WTC11 (cell line): ENCODE data around the gene DACH2. TPM values are rescaled to one million over a fixed set of nuclear protein-coding genes. Genes with fewer than 3 reads are reported as not detected.

Experiments used
- ATAC-seq: fragments of 200-7000 bp; cut with Tn5 transposase; 2 replicates; pipeline ENCODE4 v1.10.0; 2021; ENCODE audit warnings: mild to moderate bottlenecking, moderate library complexity
- CTCF ChIA-PET: fragments of 300-600 bp; sonication (Branson Sonifier 250); formaldehyde crosslinking; loops from one replicate; lab custom pipeline; 2021; ENCODE audit warnings: antibody characterized with exemption; lab: Charles Lee
- POLR2A ChIA-PET: fragments of 350-600 bp; sonication (Branson Sonifier 250); formaldehyde crosslinking; loops from one replicate; lab custom pipeline; 2021; ENCODE audit warnings: antibody characterized with exemption; lab: Charles Lee
- DNase-seq: peaks from one replicate; pipeline ENCODE4 v3.0.0; 2021; ENCODE audit warnings: low spot score
- H3K27ac Mint-ChIP-seq: 2 replicates; pipeline ENCODE4 v1.8.0; 2021; ENCODE audit warnings: mixed read lengths
- H3K27me3 Mint-ChIP-seq: 2 replicates; pipeline ENCODE4 v1.8.0; 2021; ENCODE audit warnings: low read depth, mild to moderate bottlenecking, moderate library complexity, mixed read lengths
- H3K36me3 Mint-ChIP-seq: 2 replicates; pipeline ENCODE4 v1.8.0; 2021; ENCODE audit warnings: mixed read lengths
- H3K4me1 Mint-ChIP-seq: 2 replicates; pipeline ENCODE4 v1.8.0; 2022; ENCODE audit warnings: mixed read lengths
- H3K4me3 Mint-ChIP-seq: 2 replicates; pipeline ENCODE4 v1.8.0; 2021; ENCODE audit warnings: mild to moderate bottlenecking, moderate library complexity, mixed read lengths
- H3K9me3 Mint-ChIP-seq: 2 replicates; pipeline ENCODE4 v1.8.0; 2021; ENCODE audit warnings: mixed read lengths
- ATF1 ChIP-seq: sonication (generic); formaldehyde crosslinking; IDR thresholded peaks from 2 replicates; pipeline ENCODE4 v1.8.1; 2023; ENCODE audit warnings: mild to moderate bottlenecking, moderate library complexity, missing genetic modification reagents
- ATF2 ChIP-seq: sonication (generic); formaldehyde crosslinking; IDR thresholded peaks from 2 replicates; pipeline ENCODE4 v1.8.1; 2022; ENCODE audit warnings: low read depth, missing genetic modification reagents, borderline replicate concordance
- CTCF ChIP-seq: fragments of 200-600 bp; IDR thresholded peaks from 2 replicates; pipeline ENCODE4 v1.8.0; 2022; ENCODE audit warnings: antibody characterized with exemption
- FOXJ3 ChIP-seq: sonication (generic); formaldehyde crosslinking; IDR thresholded peaks from 2 replicates; pipeline ENCODE4 v1.9.0; 2021; ENCODE audit warnings: missing genetic modification reagents, mild to moderate bottlenecking, borderline replicate concordance
- FOXP4 ChIP-seq: sonication (generic); formaldehyde crosslinking; IDR thresholded peaks from 2 replicates; pipeline ENCODE4 v1.8.0; 2022; ENCODE audit warnings: mild to moderate bottlenecking, missing genetic modification reagents
- GTF2I ChIP-seq: fragments of 250-450 bp; sonication (Bioruptor Pico); conservative IDR thresholded peaks from 2 replicates; pipeline ENCODE4 v1.4.0; 2021; ENCODE audit warnings: mild to moderate bottlenecking
- HMGXB4 ChIP-seq: sonication (generic); formaldehyde crosslinking; IDR thresholded peaks from 2 replicates; pipeline ENCODE4 v1.8.1; 2023; ENCODE audit warnings: mild to moderate bottlenecking, moderate library complexity, missing genetic modification reagents
- KAT7 ChIP-seq: sonication (generic); formaldehyde crosslinking; IDR thresholded peaks from 2 replicates; pipeline ENCODE4 v1.8.1; 2023; ENCODE audit warnings: missing genetic modification reagents, mild to moderate bottlenecking, borderline replicate concordance
- MLX ChIP-seq: sonication (generic); formaldehyde crosslinking; IDR thresholded peaks from 2 replicates; pipeline ENCODE4 v1.8.1; 2023; ENCODE audit warnings: mild to moderate bottlenecking, missing genetic modification reagents, moderate library complexity
- NR1H2 ChIP-seq: sonication (generic); formaldehyde crosslinking; IDR thresholded peaks from 2 replicates; pipeline ENCODE4 v1.9.0; 2021; ENCODE audit warnings: mild to moderate bottlenecking, moderate library complexity, missing genetic modification reagents
- SMAD3 ChIP-seq: sonication (generic); formaldehyde crosslinking; IDR thresholded peaks from 2 replicates; pipeline ENCODE4 v1.8.0; 2022; ENCODE audit warnings: missing genetic modification reagents, mild to moderate bottlenecking, borderline replicate concordance
- ZNF425 ChIP-seq: fragments of 250-450 bp; sonication (Bioruptor Pico); conservative IDR thresholded peaks from 2 replicates; pipeline ENCODE4 v1.9.0; 2021; ENCODE audit warnings: mild to moderate bottlenecking
- ZNF512 ChIP-seq: sonication (generic); formaldehyde crosslinking; IDR thresholded peaks from 2 replicates; pipeline ENCODE4 v1.8.1; 2022; ENCODE audit warnings: missing genetic modification reagents, borderline replicate concordance
- ZSCAN18 ChIP-seq: fragments of 250-450 bp; sonication (Bioruptor Pico); IDR thresholded peaks from 2 replicates; pipeline ENCODE4 v2.1.2; 2022; ENCODE audit warnings: mild to moderate bottlenecking, moderate library complexity
- total RNA-seq: library from RNA; stranded (reverse); gene quantifications from 3 replicates; pipeline ENCODE4 v1.2.3, GENCODE V29; 2021

The DACH2 gene
- total RNA-seq, 1 experiment from 2014 or later, result 3.5 TPM

GRCh38 chrX:86195343-86195742 is 47.1 kb downstream of the DACH2 start:
- no peak overlapping the region for H3K4me3 Mint-ChIP-seq
- CTCF ChIA-PET, result no interaction called here
- ATAC-seq (no peak), DNase-seq (no peak)
- peaks cover 43% of the 10 kb centered on the region for H3K9me3 Mint-ChIP-seq
- no peak overlapping the region for H3K27ac Mint-ChIP-seq
- H3K27me3 Mint-ChIP-seq, result no peaks in the 10 kb centered on the region
- POLR2A ChIA-PET, result no interaction called here
- TF ChIP-seq ATF2, result no peak
- TF ChIP-seq CTCF, result no peak
- no peak for TF ChIP-seq KAT7 (CRISPR knock-in tag)
- TF ChIP-seq ZSCAN18, result no peak
- TF ChIP-seq ZNF512 (CRISPR knock-in tag), result no peak
- TF ChIP-seq SMAD3 (CRISPR knock-in tag), result no peak
- no peak for TF ChIP-seq MLX (CRISPR knock-in tag)
- TF ChIP-seq ZNF425, result no peak
- TF ChIP-seq NR1H2 (CRISPR knock-in tag), result no peak
- TF ChIP-seq FOXJ3 (CRISPR knock-in tag), result no peak
- no peak for TF ChIP-seq GTF2I (CRISPR knock-in tag)
- TF ChIP-seq ATF1 (CRISPR knock-in tag), result no peak
- no peak for TF ChIP-seq HMGXB4 (CRISPR knock-in tag)
- TF ChIP-seq FOXP4 (CRISPR knock-in tag), result no peak
- TF ChIP-seq, all 79 proteins: peak for 0
- Mint-ChIP-seq H3K36me3 (peaks cover 22% of the 10 kb centered on the region), H3K4me1 (no peaks in the 10 kb centered on the region)
